IPS-18a (cell line): ENCODE data around the gene OR2T35.
"Not testable (repeated sequence)": the region's sequence is repeated elsewhere in the genome, so short reads cannot be mapped to it uniquely, and the experiment has no call there.

ENCODE experiments used
- H3K27ac ChIP-seq: one replicate; pipeline ENCODE4 v1.5.1; 2013; ENCODE audit warnings: low read length
- H3K27me3 ChIP-seq: one replicate; pipeline ENCODE4 v1.6.1; 2013; ENCODE audit warnings: mild to moderate bottlenecking, low read length; ENCODE audit not compliant: control insufficient read depth, insufficient read depth
- H3K36me3 ChIP-seq: one replicate; pipeline ENCODE4 v1.6.1; 2013; ENCODE audit warnings: low read depth, low read length; ENCODE audit not compliant: control insufficient read depth
- H3K4me1 ChIP-seq: one replicate; pipeline ENCODE4 v1.6.1; 2013; ENCODE audit warnings: low read depth, low read length; ENCODE audit not compliant: control insufficient read depth
- H3K4me3 ChIP-seq: one replicate; pipeline ENCODE4 v1.5.1; 2013; ENCODE audit warnings: low read length
- H3K9ac ChIP-seq: one replicate; pipeline ENCODE4 v1.6.1; 2013; ENCODE audit warnings: mild to moderate bottlenecking, low read length, moderate library complexity
- H3K9me3 ChIP-seq: one replicate; pipeline ENCODE4 v1.6.1; 2013; ENCODE audit warnings: low read depth, low read length; ENCODE audit not compliant: control insufficient read depth

OR2T35 gene, protein sequence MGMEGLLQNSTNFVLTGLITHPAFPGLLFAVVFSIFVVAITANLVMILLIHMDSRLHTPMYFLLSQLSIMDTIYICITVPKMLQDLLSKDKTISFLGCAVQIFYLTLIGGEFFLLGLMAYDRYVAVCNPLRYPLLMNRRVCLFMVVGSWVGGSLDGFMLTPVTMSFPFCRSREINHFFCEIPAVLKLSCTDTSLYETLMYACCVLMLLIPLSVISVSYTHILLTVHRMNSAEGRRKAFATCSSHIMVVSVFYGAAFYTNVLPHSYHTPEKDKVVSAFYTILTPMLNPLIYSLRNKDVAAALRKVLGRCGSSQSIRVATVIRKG

DNA sequence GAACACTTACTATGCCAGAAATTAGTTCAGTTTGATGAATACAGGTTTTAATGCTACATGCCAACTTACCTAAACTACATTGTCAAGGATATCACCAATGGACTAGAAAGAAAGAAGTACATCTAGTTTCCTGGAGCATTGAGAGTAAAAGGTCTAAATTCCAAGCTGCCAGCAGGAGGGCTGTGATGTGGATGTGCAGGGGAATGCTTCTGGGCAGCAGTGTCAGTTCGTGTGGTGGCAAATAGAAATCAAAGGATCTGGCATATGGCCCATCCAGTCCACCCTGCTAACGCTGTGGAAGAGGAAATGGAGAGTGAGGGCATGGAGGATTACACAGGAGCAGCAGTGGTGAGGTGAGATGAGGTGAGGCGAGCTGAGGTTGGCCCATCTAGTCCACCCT is at the start of gene OR2T35:
OR2T35 (minus strand) TSS at position 101 of the 400 bp plus-strand sequence. CDS start 6,020 bp downstream, outside the sequence.
- H3K36me3 ChIP-seq, H3K4me3 ChIP-seq, H3K4me1 ChIP-seq, H3K27ac ChIP-seq, H3K27me3 ChIP-seq, H3K9ac ChIP-seq, H3K9me3 ChIP-seq: not testable (repeated sequence)

DNA sequence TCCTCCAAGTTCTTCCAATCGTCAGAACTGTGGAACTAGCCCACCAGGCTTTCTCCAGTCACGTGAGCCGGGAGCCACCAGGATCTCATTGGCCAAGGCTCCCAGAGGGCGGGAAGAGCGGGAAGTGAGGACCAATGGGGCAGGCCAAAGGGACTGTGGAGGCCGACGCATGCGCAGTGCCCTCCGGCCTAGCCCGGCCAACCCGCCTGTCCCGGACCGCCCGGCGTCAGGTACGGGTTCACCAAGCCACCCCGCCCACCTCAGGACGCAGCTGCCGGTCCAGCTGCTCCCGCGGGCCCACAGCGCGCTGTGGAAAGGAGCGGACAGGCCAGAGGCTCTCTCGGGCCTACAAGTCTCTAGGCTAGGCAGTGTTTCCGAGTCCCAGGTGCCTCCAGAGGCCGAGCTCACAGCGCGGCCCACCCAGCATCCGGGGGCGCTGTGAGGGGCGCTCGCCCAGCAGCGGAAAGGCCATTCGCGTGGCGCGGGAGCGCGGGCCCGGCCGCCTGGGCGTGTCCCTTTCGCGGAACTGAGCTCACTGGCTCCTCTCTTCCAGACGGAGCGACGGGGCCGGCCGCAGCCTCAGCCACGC is 46.6 kb upstream of the OR2T35 start:
- H3K9me3 ChIP-seq, result peaks cover 69% of the 10 kb centered on the region

DNA sequence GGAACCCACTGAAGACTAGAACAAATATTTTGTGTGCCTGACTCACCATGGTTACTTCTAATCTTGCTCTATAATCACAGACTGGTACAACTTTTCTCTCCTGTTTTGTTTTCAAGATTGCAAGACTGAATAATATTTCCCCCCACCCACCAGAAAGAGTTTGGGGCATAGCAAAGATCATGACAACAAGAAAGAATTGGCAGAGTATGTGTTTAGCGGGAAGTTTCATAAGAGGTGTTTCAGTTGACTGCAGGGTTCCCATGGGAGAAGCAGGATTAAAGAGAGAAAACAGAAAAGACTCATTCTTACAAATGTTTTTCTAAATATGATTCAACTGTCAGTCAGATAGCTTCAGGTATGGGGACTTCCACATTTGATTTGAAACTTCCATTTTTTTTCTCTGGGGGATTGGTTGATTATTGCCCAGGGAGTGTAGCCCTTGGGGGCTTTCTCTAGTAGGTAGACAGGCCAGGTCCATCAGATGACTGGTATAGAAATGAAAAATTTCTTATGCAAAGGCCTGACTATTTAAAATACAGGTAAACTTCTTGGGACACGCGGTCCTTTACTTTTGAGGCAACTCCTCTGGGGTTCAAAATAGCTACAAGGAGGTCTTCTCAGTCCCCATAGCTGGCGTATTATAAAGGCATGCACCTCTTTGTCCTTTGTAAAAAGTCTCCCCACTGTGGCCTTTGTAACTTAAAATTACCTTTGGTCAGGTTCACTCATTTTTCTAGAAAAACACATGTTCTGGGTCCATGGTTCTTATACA is 43.6 kb upstream of the OR2T35 start:
- H3K4me3 ChIP-seq, result no peak overlapping the region
- peaks cover 76% of the 10 kb centered on the region for H3K9me3 ChIP-seq
- no peaks in the 10 kb centered on the region for H3K27me3 ChIP-seq
- no peaks in the 10 kb centered on the region for H3K4me1 ChIP-seq
- no peak overlapping the region for H3K9ac ChIP-seq
- no peaks in the 10 kb centered on the region for H3K36me3 ChIP-seq
- H3K27ac ChIP-seq, result no peak overlapping the region

More for the DNA sequence above, 46.6 kb upstream of the OR2T35 start:
- H3K4me1 ChIP-seq, result no peaks in the 10 kb centered on the region
- H3K27me3 ChIP-seq, result no peaks in the 10 kb centered on the region
- H3K36me3 ChIP-seq, result no peaks in the 10 kb centered on the region
- H3K4me3 ChIP-seq, result no peak overlapping the region
- no peak overlapping the region for H3K27ac ChIP-seq
- no peak overlapping the region for H3K9ac ChIP-seq

DNA sequence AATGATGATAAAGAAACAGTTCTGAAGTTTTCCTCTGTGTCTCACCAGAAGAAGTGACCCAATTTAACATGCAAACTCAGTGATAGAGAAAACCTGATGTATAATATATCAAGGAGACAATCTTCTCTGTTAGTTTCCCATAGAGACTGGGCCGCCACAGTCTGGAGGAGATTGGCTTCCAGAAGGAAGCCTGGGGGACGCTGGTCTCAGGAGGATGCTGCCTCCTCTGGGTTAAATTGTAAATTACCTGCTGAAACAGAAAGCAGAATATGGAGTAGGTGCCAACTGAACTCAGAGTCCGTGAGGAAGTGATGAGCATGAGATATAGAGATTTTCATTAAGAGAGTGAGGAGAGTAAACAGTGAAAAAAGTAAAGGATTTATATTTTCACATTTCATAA is 41.7 kb upstream of the OR2T35 start:
- Histone ChIP-seq H3K27ac (no peak overlapping the region), H3K4me1 (no peaks in the 10 kb centered on the region), H3K36me3 (no peaks in the 10 kb centered on the region), H3K9me3 (peaks cover 68% of the 10 kb centered on the region), H3K27me3 (no peaks in the 10 kb centered on the region), H3K4me3 (no peak overlapping the region), H3K9ac (no peak overlapping the region)

DNA sequence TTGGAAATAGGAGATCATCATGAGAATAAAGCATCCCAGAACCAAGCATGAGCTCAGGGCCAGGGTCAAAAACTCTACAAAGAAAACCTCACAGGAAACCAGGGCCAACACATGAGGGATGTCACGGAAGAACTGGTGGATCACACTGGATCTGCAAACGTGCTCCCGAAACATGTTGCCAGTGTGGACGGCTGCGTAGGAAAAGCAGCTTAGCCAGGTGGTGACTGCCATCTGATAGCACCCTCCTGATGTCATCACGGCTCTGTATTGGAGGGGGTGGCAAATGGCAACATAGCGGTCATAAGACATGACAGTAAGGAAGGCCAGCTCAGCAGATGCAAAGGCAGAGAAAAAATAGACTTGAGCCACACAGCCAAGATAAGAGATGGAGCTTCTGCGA is 36.6 kb upstream of the OR2T35 start:
- Histone ChIP-seq H3K9me3 (peaks cover 66% of the 10 kb centered on the region), H3K36me3 (no peaks in the 10 kb centered on the region), H3K4me1 (no peaks in the 10 kb centered on the region), H3K4me3 (no peak overlapping the region), H3K27ac (no peak overlapping the region), H3K27me3 (no peaks in the 10 kb centered on the region), H3K9ac (no peak overlapping the region)

DNA sequence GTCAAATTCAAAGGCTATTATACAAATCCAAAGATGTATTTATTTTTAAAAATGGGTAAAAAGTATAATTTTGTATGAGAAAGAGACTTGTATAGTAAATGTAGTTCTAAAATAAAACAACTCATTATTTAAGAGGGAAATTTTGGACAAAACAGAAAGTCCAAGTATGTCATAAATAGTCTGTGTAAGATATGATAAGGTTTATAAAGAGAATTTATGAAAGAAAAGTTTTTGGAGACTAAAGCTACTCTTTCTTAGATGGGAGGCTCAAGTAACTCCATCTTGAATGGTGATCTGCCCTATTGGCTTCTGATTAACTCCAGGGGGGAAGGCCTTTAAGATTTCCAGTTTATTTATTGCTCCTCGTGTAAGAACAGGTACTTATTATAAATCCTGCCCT is 24.9 kb upstream of the OR2T35 start:
- no peak overlapping the region for H3K27ac ChIP-seq
- no peak overlapping the region for H3K9ac ChIP-seq
- no peak overlapping the region for H3K4me3 ChIP-seq
- H3K4me1 ChIP-seq, result no peaks in the 10 kb centered on the region
- H3K36me3 ChIP-seq, result no peaks in the 10 kb centered on the region
- H3K9me3 ChIP-seq, result peaks cover 54% of the 10 kb centered on the region
- no peaks in the 10 kb centered on the region for H3K27me3 ChIP-seq

DNA sequence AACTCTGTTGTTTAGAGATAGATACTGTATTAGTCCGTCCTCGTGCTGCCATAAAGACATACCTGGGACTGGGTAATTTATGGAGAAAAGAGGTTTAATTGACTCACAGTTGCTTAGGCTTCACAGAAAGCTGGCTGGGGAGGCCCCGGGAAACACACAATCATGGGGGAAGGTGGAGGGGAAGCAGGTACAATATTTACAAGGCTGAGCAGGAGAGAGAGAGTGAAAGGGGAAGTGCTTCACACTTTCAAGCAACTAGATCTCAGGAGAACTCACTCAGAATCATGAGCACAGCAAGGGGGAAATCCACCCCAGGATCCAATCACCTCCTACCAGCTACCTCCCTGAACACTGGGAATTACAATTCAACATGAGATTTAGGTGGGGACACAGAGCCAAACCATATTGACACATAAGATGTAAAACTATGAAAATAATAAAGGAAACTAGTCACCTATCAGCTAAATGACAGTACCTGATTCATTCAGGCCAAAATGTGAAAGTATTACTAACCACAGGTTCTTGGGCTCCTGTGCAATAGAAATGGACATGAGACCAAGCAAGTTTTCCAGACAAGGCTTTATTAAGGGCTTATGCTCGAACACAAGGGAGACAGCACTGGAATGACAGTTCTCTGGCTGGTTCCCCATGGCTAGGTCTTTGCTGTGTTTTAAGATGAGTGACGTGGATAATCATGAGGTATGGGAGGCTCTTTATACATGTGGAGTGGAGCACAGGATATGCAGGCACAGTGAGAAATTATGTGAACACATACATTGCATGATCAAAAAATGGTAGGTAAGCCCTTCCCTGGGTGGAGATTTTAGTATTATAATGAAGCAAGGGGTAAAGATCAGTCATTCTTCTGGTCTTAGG is 18.6 kb upstream of the OR2T35 start:
- not testable (repeated sequence) for H3K4me1 ChIP-seq, H3K9ac ChIP-seq, H3K27me3 ChIP-seq, H3K4me3 ChIP-seq, H3K36me3 ChIP-seq, H3K27ac ChIP-seq
- H3K9me3 ChIP-seq, result peaks cover 31% of the 10 kb centered on the region

DNA sequence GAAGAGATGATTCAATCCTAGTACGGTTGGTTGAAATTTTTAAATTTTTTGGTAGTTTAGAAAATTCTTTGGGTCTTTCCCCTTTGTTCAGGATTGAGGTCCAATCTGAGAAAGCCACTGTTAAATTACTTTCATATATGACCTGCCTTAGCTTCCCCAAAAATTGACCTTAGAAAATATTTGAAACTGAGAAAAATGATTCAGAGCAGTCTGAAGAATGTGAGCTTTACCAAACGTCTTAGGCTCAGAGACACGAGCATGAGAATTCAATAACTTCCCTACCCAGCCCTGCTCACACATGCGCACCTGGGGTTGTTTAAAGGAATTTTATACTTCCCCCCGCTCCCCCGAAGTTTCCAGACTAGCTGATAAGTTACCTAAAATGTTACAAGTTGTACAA is 11.7 kb upstream of the OR2T35 start:
- not testable (repeated sequence) for H3K9me3 ChIP-seq

DNA sequence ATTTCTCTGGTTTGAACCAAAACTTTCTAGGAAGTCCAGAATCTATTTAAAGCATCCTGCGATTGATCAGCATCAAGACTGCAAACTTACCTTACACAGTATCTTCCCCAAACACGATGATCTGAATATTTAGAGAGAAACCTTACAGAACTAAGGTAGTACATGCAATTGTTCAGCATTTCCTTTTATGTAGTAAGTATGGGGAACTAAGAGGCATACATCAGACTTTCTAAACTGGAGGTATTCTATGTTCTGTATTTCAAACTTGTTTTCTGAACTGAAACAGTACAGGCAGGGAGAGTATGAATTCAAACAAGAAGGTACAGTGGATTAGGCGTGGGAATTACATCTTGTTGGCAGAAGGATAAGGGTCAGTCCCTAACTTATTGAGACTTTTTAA is 10.3 kb upstream of the OR2T35 start, which contains the start of gene OR2T27:
OR2T27 (minus strand) TSS at position 175 of the 400 bp plus-strand sequence. CDS start 4,644 bp downstream, outside the sequence.
- not testable (repeated sequence) for H3K27me3 ChIP-seq, H3K4me3 ChIP-seq, H3K36me3 ChIP-seq, H3K27ac ChIP-seq, H3K9ac ChIP-seq, H3K9me3 ChIP-seq, H3K4me1 ChIP-seq

More for the DNA sequence above, 11.7 kb upstream of the OR2T35 start:
- H3K4me3 ChIP-seq, H3K9ac ChIP-seq, H3K4me1 ChIP-seq, H3K27me3 ChIP-seq, H3K36me3 ChIP-seq, H3K27ac ChIP-seq: not testable (repeated sequence)

DNA sequence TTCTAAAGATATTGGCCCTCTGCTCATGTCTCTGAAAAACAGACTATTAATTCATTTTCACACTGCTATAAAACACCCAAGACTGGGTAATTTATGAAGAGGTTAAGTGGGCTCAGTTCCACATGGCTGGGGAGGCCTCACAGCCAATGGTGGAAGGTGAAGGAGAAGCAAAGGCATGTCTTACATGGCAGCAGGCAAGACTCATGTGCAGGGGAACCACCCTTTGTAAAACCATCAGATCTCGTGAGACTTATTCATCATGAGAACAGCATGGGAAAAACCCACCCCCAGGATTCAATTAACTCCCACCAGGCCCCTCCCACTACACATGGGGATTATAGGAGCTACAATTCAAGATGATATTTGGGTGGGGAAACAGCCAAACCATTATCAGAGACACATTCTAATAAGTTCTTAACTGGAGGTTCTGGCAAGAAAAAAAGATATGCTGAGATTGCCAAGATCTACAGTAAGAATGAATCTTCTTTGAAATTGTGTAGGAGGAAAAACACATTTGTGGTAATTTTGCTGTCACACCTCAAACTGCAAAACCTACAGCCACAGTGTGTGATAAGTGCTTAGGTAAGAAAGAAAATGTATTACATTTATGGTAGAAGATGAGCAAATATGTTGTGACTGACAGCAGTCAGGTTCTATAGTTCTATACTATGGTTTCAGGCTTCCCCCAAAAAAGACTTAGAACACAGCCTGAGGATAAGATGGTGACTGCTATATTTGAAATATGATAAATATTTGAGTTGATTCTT is 3.9 kb upstream of the OR2T35 start:
- not testable (repeated sequence) for H3K4me1 ChIP-seq, H3K4me3 ChIP-seq, H3K36me3 ChIP-seq, H3K9me3 ChIP-seq, H3K27ac ChIP-seq, H3K9ac ChIP-seq, H3K27me3 ChIP-seq
